22Rv1 (cell line): ENCODE data around the gene PCCA.
"Not testable (repeated sequence)": the region's sequence is repeated elsewhere in the genome, so short reads cannot be mapped to it uniquely, and the experiment has no call there.

Experiments used
- H3K27ac ChIP-seq: fragments of 450-650 bp; 2 replicates; pipeline ENCODE4 v1.5.1; 2017
- ZFX ChIP-seq: fragments of 450-650 bp; IDR thresholded peaks from 2 replicates; pipeline ENCODE4 v1.6.1; 2017; ENCODE audit warnings: antibody characterized with exemption, borderline replicate concordance
- TF ChIP-seq, protein P1 (sequence below): fragments of 450-650 bp; IDR thresholded peaks from 2 replicates; pipeline ENCODE4 v1.5.1; 2017; ENCODE audit warnings: mild to moderate bottlenecking

PCCA gene

DNA sequence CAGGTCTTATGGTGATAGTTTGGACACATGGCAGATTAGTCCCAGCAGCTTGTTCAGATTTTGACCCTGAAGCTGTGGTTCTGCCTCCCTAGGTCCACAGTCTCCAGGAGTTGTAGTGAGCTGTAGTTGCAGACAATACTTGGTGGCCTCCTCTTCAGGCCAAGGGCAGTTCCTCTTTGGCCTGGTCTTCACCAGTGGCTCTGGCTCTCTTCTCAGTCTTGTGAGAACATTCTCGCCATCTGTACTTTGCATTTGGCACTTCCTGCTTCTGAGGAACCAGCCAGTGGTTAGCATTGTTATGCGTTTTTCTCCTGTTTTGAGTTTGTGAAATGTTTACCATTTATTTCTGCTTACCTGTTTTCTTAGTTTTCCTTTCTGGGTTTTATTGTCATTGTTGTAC, 40.7 kb downstream of the PCCA start:
- TF ChIP-seq ZFX, result no peak
- TF ChIP-seq, protein P1, sequence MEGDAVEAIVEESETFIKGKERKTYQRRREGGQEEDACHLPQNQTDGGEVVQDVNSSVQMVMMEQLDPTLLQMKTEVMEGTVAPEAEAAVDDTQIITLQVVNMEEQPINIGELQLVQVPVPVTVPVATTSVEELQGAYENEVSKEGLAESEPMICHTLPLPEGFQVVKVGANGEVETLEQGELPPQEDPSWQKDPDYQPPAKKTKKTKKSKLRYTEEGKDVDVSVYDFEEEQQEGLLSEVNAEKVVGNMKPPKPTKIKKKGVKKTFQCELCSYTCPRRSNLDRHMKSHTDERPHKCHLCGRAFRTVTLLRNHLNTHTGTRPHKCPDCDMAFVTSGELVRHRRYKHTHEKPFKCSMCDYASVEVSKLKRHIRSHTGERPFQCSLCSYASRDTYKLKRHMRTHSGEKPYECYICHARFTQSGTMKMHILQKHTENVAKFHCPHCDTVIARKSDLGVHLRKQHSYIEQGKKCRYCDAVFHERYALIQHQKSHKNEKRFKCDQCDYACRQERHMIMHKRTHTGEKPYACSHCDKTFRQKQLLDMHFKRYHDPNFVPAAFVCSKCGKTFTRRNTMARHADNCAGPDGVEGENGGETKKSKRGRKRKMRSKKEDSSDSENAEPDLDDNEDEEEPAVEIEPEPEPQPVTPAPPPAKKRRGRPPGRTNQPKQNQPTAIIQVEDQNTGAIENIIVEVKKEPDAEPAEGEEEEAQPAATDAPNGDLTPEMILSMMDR, result no peak
- no peak overlapping the region for H3K27ac ChIP-seq

DNA sequence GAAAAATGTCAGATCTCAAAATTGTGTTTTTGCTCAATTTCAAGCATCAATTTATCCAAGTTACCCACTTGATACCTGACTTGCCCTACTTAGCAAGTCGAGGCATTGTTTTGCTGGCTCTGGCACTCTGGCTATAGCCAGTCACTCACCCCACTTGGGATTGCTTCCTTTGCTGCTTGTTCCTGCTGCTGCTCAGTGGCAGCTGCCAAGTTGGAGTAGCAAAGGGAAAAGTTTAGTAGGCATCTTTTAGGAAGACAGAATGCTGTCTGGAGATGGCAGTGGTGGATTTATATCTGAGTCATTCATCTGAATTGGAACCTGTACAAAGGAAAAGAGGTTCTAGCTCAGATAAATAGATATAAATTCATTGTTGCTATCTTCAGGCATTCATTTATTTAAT, 41.2 kb downstream of the PCCA start:
- no peak for TF ChIP-seq ZFX
- TF ChIP-seq, protein P1, result no peak
- H3K27ac ChIP-seq, result no peak overlapping the region

DNA sequence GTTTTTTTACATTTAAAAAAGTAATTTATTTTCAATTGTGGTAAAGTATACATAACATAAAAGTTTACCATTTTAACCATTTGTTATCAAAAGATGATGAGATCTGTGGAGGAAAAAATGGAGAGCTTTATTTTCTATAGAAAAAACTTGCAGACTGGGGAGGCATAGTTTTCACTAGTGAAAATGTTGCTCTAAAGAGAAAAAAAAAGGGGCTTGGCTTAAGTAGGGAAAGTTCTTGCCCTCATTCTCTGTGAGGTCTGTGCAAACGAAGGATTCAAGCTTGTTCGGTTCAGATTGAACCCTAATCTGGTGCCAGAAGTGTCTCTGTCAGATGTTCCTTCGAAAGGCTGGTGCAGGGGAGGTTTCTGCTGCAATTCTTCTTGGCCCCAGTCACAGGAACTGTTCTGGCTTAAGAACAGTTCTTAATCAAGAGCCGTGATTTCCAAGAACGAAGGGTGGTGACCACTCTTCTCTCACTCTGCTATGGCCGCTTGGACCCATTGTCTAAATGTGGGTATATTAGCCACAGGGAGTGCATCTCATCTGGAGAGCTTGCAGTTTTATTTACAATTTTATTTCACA, 42.1 kb downstream of the PCCA start:
- no peak overlapping the region for H3K27ac ChIP-seq
- TF ChIP-seq, protein P1, result no peak
- no peak for TF ChIP-seq ZFX

DNA sequence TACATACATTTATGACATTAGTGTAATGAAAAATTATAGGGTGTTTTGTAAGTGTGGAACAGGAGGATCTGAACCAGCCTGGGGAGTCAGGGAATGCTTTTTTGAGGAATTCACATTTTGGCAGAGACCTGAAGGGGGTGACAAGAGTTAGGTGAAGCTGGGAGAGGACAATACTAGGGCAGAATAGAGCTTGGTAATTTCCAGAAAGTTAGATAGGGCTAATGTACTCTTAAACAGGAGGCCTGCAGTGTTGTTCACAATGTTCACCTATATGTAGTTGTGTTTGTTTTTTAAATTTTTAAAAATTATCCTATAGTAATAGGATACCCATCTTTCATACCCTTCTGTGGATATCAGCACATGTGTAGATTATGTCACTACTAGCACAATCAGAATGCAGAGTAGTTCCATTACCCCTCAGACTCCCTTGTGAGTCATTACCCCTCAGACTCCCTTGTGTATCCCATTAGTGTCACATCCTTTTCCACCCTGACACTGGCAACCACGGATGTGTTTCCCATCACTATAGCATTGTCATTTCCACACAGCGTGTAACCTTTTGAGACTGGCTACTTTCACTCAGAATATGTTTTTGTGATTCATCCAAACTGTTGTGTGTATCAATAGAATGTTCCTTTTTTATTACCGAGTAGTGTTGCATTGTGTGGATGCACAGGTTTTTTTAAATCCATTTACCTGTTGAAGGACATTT, 43.1 kb downstream of the PCCA start:
- H3K27ac ChIP-seq, result no peak overlapping the region
- TF ChIP-seq, protein P1, result no peak
- TF ChIP-seq ZFX, result no peak

DNA sequence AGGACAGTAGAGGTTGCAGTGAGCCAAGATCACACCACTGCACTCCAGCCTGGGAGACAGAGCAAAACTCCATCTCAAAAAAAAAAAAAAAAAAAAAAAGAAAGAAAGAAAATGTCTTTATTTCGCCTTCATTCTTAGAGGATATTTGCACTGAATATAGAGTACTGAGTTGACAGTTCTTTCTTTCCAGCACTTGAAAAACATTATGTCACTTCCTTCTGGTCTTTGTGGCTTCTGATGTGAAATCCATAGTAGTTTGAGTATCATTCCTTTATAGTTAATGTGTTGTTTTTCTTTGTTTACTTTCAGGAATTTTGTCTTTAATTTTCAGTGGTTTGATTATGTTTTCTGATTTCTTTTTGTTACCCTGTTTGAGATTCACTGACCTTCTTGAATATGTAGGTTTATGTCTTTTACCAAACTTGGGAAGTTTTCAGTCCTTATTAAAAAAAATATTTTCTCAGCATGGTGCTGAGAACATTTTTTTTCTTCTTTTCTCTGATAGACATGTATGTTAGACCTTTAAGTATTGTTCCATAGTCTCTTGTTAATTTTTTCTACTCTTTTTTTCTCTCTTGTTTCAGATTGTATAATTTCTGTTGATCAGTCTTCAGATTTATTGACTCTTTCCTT, 50.1 kb downstream of the PCCA start:
- no peak overlapping the region for H3K27ac ChIP-seq
- TF ChIP-seq ZFX, result no peak
- TF ChIP-seq, protein P1, result no peak

DNA sequence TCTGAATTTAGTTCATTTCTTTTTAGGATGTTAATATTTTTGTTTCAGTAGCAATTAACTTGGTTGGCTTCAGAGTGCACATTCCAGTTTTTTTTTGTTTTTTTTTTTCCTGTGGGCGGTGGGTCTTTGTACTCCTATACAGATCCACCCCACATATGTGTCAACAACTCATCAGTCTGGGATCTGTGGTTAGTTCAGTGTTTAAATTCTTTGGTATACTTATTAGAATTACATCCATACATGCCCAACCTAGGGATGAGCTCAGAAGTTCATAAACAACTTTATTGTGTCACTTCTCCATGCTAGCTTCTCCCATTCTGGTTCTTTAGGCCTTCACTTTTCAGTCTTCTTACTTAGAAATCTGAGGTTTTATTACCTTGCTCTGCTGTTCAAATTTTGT, 50.9 kb downstream of the PCCA start:
- no peak overlapping the region for H3K27ac ChIP-seq
- TF ChIP-seq, protein P1, result no peak
- TF ChIP-seq ZFX, result no peak

DNA sequence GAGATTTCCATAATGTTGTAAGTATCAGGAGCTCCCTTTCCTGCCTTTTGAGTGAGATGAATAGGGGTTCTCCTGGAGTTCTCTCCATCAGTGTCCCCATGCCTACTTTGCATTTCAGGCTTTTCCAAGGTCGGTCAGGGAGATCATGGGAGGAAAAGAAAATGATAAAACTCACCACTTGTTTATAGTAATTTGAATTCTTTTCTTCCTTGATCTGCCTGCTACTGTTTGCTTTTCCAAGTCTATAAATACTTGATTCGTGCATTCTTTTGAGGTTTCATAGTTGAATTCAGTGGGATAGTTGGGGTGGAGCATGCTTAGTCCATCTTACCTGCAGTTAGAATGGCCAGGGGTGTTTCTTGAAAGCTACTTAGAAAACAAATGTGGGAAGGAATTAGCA, 51.5 kb downstream of the PCCA start:
- TF ChIP-seq, protein P1, result no peak
- no peak for TF ChIP-seq ZFX
- H3K27ac ChIP-seq, result no peak overlapping the region

DNA sequence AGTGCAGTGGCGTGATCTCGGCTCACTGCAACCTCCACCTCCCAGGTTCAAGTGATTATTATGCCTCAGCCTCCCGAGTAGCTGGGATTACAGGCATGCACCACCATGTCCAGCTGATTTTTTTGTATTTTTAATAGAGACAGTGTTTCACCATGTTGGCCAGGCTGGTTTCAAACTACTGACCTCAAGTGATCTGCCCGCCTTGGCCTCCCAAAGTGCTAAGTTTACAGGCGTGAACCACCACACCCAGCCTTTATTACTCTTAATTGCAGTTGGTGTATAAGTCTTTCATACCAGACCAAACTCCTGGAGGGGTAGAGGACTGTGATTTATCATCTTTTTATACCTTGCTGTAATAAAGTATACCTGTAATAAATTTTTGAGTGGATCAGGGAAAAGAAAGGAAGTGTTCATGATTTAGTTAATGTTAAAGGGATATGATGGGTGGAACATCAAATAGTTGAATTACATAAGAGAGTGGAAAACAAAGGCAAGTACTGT, 52.6 kb downstream of the PCCA start:
- H3K27ac ChIP-seq, result not testable (repeated sequence)
